Brain microvascular endothelial cell (primary cell): ENCODE results near the gene PADI4.

ENCODE experiments used
- DNase-seq: peaks from one replicate; pipeline ENCODE4 v3.0.0-alpha.2; 2020
- H3K27ac ChIP-seq: fragments of 250-450 bp; sonication (Bioruptor Pico); 2 replicates; pipeline ENCODE4 v1.5.1; 2020; ENCODE audit warnings: mild to moderate bottlenecking, moderate library complexity
- H3K27me3 ChIP-seq: fragments of 250-450 bp; sonication (Bioruptor Pico); replicated peaks from 2 replicates; pipeline ENCODE4 v1.5.1; 2020; ENCODE audit warnings: mild to moderate bottlenecking
- H3K36me3 ChIP-seq: fragments of 250-450 bp; sonication (Bioruptor Pico); replicated peaks from 2 replicates; pipeline ENCODE4 v1.5.1; 2020; ENCODE audit warnings: mild to moderate bottlenecking
- H3K4me3 ChIP-seq: 2 replicates; pipeline ENCODE4 v1.5.1; 2011; ENCODE audit warnings: low read depth, mild to moderate bottlenecking, control low read depth, low read length, moderate library complexity
- CTCF ChIP-seq: IDR thresholded peaks from 2 replicates; pipeline ENCODE4 v1.5.1; 2011; ENCODE audit warnings: low read depth, mild to moderate bottlenecking, moderate library complexity, low read length, control low read depth, inconsistent platforms; ENCODE audit errors: missing control alignments
- in situ Hi-C: cut with HindIII; loops from 2 replicates; pipeline ENCODE4 v1.10.0; 2017; ENCODE audit warnings: low sequenced_read_pairs, low pct_ligation_motif_present

Gene PADI4

GRCh38 chr1:17301767-17302166, 6.2 kb upstream of the PADI4 start:
- DNase-seq: no peak
- TF ChIP-seq CTCF: no peak
- no peak overlapping the region for H3K27ac ChIP-seq
- peaks cover 3% of the 10 kb centered on the region for H3K27me3 ChIP-seq
- H3K36me3 ChIP-seq: no peaks in the 10 kb centered on the region
- no peak overlapping the region for H3K4me3 ChIP-seq
- in situ Hi-C loops: no loop called here

- in situ Hi-C loops: no loop called here
- DNase-seq: no peak
- no peaks in the 10 kb centered on the region for H3K36me3 ChIP-seq
- no peak for TF ChIP-seq CTCF
- peaks cover 5% of the 10 kb centered on the region for H3K27me3 ChIP-seq
- no peak overlapping the region for H3K4me3 ChIP-seq
- H3K27ac ChIP-seq: no peak overlapping the region
Measured at GRCh38 chr1:17304151-17304825, 3.7 kb upstream of the PADI4 start.

GRCh38 chr1:17304826-17305175, 3.2 kb upstream of the PADI4 start:
- H3K36me3 ChIP-seq: no peaks in the 10 kb centered on the region
- in situ Hi-C loops: no loop called here
- no peak for TF ChIP-seq CTCF
- H3K27me3 ChIP-seq: peaks cover 7% of the 10 kb centered on the region
- H3K4me3 ChIP-seq: no peak overlapping the region
- H3K27ac ChIP-seq: no peak overlapping the region
- no peak for DNase-seq

GRCh38 chr1:17305576-17306095, 2.4 kb upstream of the PADI4 start:
- no peak for TF ChIP-seq CTCF
- no peak overlapping the region for H3K4me3 ChIP-seq
- H3K27ac ChIP-seq: no peak overlapping the region
- peaks cover 7% of the 10 kb centered on the region for H3K27me3 ChIP-seq
- no peaks in the 10 kb centered on the region for H3K36me3 ChIP-seq
- DNase-seq: no peak
- in situ Hi-C loops: no loop called here

- in situ Hi-C loops: no loop called here
- H3K4me3 ChIP-seq: no peak overlapping the region
- no peak for DNase-seq
- H3K27ac ChIP-seq: no peak overlapping the region
- peaks cover 7% of the 10 kb centered on the region for H3K27me3 ChIP-seq
- H3K36me3 ChIP-seq: no peaks in the 10 kb centered on the region
- TF ChIP-seq CTCF: no peak
Measured at GRCh38 chr1:17306407-17306806, 1.6 kb upstream of the PADI4 start.

GRCh38 chr1:17306921-17307320, 1.1 kb upstream of the PADI4 start:
- no peak overlapping the region for H3K4me3 ChIP-seq
- no peaks in the 10 kb centered on the region for H3K36me3 ChIP-seq
- H3K27ac ChIP-seq: no peak overlapping the region
- DNase-seq: no peak
- H3K27me3 ChIP-seq: peaks cover 7% of the 10 kb centered on the region
- no peak for TF ChIP-seq CTCF
- in situ Hi-C loops: no loop called here
